Measurements from ENCODE around the gene HACD3. TPM values are rescaled to one million over a fixed set of nuclear protein-coding genes. Genes with fewer than 3 reads are reported as not detected.

The HACD3 gene
- total and polyA plus RNA-seq, 9 of the 15 experiments (the other 6 are each of a cell fraction or from before 2014, with no cell fraction given) = 48.1 to 117 (median 72.8) TPM

GRCh38 chr15:65620833-65621232 lies 90.6 kb downstream of the HACD3 start:
- in situ Hi-C loops (cut with MboI) (no loop called here), intact Hi-C loops (cut with micrococcal nuclease) (no loop called here)
- no peaks in the 10 kb centered on the region for H3K79me2 ChIP-seq (ENCODE audit: control insufficient read depth, insufficient read depth, low read length)
- ChIA-PET POLR2A (interaction anchor here (0.6 to 1.6 kb wide), 4 partner anchors 10 to 295 kb away, joined by 3 to 10 read pairs (median 4); partner anchors contain the start of gene INTS14), CTCF (ENCODE audit: low intra/inter-chr PET ratio) (interaction anchor here (0.6 kb wide), 1 partner anchor 174 kb away, joined by 3 read pairs; no protein-coding TSS in a partner anchor)
- no peak overlapping the region for H3K27ac ChIP-seq (ENCODE audit: extremely low read depth, low read depth, low read length)
- TF ChIP-seq, protein P1, sequence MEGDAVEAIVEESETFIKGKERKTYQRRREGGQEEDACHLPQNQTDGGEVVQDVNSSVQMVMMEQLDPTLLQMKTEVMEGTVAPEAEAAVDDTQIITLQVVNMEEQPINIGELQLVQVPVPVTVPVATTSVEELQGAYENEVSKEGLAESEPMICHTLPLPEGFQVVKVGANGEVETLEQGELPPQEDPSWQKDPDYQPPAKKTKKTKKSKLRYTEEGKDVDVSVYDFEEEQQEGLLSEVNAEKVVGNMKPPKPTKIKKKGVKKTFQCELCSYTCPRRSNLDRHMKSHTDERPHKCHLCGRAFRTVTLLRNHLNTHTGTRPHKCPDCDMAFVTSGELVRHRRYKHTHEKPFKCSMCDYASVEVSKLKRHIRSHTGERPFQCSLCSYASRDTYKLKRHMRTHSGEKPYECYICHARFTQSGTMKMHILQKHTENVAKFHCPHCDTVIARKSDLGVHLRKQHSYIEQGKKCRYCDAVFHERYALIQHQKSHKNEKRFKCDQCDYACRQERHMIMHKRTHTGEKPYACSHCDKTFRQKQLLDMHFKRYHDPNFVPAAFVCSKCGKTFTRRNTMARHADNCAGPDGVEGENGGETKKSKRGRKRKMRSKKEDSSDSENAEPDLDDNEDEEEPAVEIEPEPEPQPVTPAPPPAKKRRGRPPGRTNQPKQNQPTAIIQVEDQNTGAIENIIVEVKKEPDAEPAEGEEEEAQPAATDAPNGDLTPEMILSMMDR (IDR thresholded peaks at IDR 0.05 in 2 of 3, conservative IDR thresholded peaks at IDR 0.05 in 1 of 3; ENCODE audit: insufficient read depth in 2 of 3, low read depth in 1 of 3, low read length in 3 of 3) = peak in 2 of 3 experiments; percentile 21 to 25; a peak in 2 of 6 replicates
- TF ChIP-seq, protein P2, sequence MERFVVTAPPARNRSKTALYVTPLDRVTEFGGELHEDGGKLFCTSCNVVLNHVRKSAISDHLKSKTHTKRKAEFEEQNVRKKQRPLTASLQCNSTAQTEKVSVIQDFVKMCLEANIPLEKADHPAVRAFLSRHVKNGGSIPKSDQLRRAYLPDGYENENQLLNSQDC (CRISPR knock-in tag; IDR thresholded peaks at IDR 0.05) = no peak
- TF ChIP-seq POLR2A (conservative IDR thresholded peaks at IDR 0.05) (no peak), RAD21 (CRISPR knock-in tag; conservative IDR thresholded peaks at IDR 0.05 in 1 of 2, IDR thresholded peaks at IDR 0.05 in 1 of 2) (peak in 1 of 2 experiments; percentile 29; a peak in 1 of 4 replicates)
- TF ChIP-seq, protein P3, sequence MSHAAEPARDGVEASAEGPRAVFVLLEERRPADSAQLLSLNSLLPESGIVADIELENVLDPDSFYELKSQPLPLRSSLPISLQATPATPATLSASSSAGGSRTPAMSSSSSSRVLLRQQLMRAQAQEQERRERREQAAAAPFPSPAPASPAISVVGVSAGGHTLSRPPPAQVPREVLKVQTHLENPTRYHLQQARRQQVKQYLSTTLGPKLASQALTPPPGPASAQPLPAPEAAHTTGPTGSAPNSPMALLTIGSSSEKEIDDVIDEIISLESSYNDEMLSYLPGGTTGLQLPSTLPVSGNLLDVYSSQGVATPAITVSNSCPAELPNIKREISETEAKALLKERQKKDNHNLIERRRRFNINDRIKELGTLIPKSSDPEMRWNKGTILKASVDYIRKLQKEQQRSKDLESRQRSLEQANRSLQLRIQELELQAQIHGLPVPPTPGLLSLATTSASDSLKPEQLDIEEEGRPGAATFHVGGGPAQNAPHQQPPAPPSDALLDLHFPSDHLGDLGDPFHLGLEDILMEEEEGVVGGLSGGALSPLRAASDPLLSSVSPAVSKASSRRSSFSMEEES (CRISPR knock-in tag; IDR thresholded peaks at IDR 0.05) = no peak
- no peaks in the 10 kb centered on the region for H3K9me3 ChIP-seq (replicated peaks; ENCODE audit: control insufficient read depth, insufficient read depth, low read depth, low read length)
- peak overlapping the region in 1 of 2 experiments; percentile 13; a peak in 1 of 4 replicates for H3K9ac ChIP-seq (ENCODE audit: insufficient read depth in 1 of 2, low read depth in 2 of 2, low read length in 2 of 2)
- H3K4me3 ChIP-seq = no peak overlapping the region
- no peaks in the 10 kb centered on the region; the same call in 1 of the 2 replicates for H4K20me1 ChIP-seq (replicated peaks; ENCODE audit: control insufficient read depth, insufficient read depth, low read length)
- peak; percentile 77 for ATAC-seq
- WGBS (ENCODE audit: insufficient coverage, low coverage, missing lambda C conversion rate) = 67% methylated on average over 2 of the region's 2 CpGs
- no peaks in the 10 kb centered on the region for H3K36me3 ChIP-seq (ENCODE audit: control insufficient read depth, insufficient read depth, low read length)
- no peak overlapping the region for H3K4me2 ChIP-seq (ENCODE audit: insufficient read depth, low read length)
- DNase-seq (ENCODE audit: extremely low read depth in 1 of 4, low spot score in 3 of 4) = no peak
- no peaks in the 10 kb centered on the region for H3K27me3 ChIP-seq (ENCODE audit: control insufficient read depth in 2 of 2, insufficient read depth in 2 of 2, low read length in 2 of 2)
- peaks cover 3 to 7% of the 10 kb centered on the region in 2 experiments; a peak in 3 of 5 replicates for H3K4me1 ChIP-seq (replicated peaks in 1 of 2; ENCODE audit: control insufficient read depth in 2 of 2, insufficient read depth in 2 of 2, low read length in 2 of 2)
- H3K9me1 ChIP-seq (ENCODE audit: control insufficient read depth, insufficient read depth, low read length) = no peaks in the 10 kb centered on the region
- FAIRE-seq = no peak
- no TSS peak for BruUV-seq (replicated peaks)
- no peak overlapping the region for H2AFZ ChIP-seq (ENCODE audit: low read depth, low read length)

Data from K562 (cell line).